ENCODE results near the gene ULK4.
"Not testable (repeated sequence)": the region's sequence is repeated elsewhere in the genome, so short reads cannot be mapped to it uniquely, and the experiment has no call there.

The ULK4 gene

DNA sequence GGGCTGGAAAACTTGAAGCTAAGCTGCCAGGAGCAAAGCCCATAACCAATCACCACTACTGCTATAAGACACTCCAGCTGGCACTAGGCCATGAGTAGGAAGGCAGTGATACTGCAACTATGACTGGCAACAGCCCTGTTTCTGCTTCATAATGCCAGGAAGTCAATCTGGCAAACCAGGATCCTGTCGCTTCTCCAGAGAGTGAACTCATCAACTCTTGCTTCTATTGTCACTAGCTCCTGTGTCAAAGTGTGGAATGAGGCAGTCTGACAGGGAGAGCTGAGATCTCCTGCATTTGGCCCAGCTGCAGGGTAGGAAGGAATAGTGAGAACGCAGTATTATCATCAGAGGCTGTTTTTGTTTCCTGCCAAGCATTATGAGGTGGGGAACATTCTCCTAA, 657.3 kb downstream of the ULK4 start:
- DNase-seq (ENCODE audit: low spot score): no peak

GRCh38 chr3:41302295-41302694, 659.6 kb downstream of the ULK4 start:
- DNase-seq (ENCODE audit: low spot score): no peak

DNA sequence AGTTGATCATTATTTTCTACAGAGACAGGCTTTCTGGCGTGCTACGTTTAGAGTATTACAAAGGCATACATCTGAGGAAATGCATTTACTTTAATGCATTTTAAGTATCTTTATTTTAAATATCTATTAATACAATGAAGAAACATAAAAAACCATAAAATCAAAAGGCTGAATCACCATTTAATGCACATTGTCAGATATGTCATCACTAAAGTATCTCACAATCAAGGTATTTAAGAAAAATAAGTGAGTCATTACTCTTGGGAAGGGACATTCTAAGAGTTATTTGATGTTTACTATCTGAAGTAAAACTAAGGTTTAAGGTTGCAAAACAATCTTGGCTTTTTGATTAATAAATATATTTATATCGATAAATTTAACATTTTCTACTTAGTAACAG, 660.4 kb downstream of the ULK4 start:
- no peak for DNase-seq (ENCODE audit: low spot score)

DNA sequence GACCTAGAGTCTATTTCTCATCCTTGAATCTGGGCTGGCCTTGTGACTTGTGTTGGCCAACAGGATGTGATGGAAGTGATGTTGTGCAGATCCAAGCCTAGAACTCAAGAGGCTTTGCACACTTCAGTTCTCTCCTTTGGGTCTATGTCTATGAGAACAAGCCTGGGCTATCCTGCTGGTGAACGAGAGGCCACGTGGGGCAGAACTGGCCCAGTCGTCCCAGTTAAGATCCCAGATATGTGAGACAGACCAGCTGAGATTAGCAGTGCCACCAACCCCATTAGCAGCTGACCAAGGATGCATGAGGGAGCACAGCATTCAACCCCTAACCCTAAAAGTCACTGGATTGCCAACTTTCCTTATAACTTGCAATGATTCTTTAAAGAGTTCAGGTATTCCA, 662.9 kb downstream of the ULK4 start:
- no peak for DNase-seq (ENCODE audit: low spot score)

DNA sequence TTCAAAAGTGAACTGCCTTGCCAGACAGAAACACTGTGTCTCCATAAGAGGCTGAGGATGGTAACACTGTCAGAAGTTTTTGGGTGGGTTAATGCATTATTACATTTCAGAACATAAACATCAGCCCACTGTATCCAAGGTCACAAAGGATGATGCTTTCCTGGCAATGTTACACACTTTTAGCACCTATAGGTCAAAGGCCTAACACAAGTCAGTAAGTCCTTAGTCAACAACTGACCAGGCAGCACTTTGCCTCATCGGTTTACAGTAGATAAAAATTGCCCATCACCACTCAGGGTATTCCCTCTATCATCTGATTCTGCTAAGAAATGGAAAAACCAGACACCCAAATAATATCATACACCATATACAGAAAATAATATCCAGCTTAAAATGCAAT, 664.2 kb downstream of the ULK4 start:
- DNase-seq (ENCODE audit: low spot score): no peak

DNA sequence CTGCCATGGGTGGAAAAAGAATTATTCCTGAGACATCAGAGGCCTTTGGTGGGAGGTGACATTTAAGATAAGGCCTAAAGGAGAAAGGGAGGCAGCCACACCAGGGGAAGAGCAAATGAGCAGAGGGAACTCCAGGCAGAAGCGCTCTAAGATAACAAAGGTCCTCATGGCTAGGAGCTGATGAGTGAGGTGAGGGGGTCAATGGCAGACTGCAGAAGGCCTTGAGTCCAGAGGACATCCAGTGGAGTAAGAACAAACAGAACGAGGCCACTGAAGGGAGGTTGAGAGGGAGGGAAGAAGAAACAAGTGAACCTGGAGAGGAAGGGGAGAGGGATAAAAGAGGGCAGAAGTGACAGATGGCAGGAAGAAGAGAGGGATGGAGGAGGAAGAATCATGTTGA, 665.3 kb downstream of the ULK4 start:
- no peak for DNase-seq (ENCODE audit: low spot score)

DNA sequence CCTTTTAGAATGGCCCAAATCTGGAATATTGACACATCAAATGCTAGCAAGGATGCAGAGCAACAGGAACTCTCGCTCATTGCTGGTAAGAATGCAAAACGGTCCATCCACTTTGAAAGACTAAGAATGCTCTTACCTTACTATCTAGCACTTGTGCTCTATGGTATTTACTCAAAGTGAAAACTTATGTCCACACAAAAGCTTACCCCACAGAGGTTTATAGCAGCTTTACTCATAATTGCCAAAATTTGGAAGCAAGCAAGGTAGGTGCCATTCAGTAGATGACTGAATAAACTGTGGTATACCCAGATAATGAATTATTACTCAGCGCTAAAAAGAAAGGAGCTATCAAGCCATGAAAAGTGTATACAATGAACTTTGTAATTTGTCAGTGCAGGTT, 666.2 kb downstream of the ULK4 start:
- DNase-seq (ENCODE audit: low spot score): no peak

GRCh38 chr3:41293169-41293681, 668.7 kb downstream of the ULK4 start:
- no peak for DNase-seq (ENCODE audit: low spot score)

GRCh38 chr3:41290736-41291135, 671.2 kb downstream of the ULK4 start:
- DNase-seq (ENCODE audit: low spot score): no peak

GRCh38 chr3:41290306-41290705, 671.6 kb downstream of the ULK4 start:
- no peak for DNase-seq (ENCODE audit: low spot score)

GRCh38 chr3:41288785-41289184, 673.1 kb downstream of the ULK4 start:
- no peak for DNase-seq (ENCODE audit: low spot score)

GRCh38 chr3:41286305-41286704, 675.6 kb downstream of the ULK4 start:
- no peak for DNase-seq (ENCODE audit: low spot score)

DNA sequence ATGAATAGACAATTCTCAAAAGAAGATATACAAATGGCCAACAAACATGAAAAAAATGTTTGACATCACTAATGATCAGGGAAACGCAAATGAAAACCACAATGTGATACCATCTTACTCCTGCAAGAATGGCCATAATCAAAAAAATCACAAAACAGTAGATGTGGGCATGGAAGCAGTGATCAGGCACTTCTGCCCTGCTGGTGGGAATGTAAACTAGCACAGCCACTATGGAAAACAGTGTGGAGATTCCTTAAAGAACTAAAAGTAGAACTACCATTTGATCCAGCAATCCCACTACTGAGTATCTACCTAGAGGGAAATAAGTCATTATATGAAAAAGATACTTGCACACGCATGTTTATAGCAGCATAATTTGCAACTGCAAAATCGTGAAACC, 677.0 kb downstream of the ULK4 start:
- DNase-seq (ENCODE audit: low spot score): not testable (repeated sequence)

DNA sequence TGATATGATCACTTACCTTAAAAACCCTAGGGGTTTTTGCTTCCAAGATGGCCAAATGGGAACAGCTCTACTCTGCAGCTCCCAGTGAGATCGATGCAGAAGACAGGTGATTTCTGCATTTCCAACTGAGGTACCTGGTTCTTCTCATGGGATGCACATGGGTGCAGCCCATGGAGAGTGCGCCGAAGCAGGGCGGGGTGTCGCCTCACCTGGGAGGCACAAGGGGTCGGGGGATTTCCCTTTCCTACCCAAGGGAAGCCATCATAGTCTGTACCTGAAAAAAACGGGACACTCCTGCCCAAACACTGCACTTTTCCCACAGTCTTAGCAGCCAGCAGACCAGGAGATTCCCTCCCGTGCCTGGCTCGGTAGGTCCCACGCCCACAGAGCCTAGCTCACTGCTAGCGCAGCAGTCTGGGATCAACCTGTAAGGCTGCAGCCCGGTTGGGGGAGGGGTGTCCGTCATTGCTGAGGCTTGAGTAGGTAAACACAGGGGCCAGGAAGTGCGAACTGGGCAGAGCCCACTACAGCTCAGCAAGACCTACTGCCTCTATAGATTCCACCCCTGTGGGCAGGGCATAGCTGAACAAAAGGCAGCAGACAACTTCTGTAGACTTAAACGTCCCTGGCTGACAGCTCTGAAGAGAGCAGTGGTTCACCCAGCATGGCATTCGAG, 684.0 kb downstream of the ULK4 start:
- no peak for DNase-seq (ENCODE audit: low spot score)

GRCh38 chr3:41276191-41276590, 685.7 kb downstream of the ULK4 start:
- no peak for DNase-seq (ENCODE audit: low spot score)

DNA sequence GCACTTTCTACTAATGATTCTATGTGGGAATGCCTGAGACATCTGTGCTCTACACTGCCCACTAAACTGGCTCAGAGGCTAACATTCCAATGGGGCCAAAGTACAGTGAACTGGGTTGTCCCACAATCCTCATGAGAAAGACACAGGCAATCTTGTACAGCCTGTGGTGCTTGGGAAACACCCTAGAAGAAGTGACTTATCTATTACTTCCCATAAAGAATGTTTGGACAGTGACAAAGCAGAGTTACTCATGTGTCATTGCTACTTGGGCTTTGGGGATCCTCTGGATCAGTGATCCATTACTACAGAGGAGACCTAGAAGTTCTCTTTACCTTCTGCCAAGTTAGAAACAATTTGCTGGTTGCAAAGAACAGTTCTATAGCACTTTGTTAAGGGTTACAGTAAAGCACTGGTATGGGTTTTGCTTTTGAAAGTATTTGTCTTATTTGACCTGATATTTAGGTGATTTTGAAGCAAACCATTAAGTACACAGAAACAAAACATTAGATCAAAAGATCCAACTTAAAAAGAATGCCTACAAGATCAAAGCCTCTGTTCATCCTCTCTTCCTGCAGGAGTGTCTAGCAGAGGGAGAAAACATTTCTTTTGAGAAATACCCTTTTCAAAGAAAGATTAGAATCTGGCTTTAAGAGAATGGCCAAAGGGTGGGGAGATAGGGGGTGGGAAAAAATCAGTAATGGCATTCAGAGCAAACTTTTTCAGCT, 686.8 kb downstream of the ULK4 start:
- DNase-seq (ENCODE audit: low spot score): peak; percentile 60

DNA sequence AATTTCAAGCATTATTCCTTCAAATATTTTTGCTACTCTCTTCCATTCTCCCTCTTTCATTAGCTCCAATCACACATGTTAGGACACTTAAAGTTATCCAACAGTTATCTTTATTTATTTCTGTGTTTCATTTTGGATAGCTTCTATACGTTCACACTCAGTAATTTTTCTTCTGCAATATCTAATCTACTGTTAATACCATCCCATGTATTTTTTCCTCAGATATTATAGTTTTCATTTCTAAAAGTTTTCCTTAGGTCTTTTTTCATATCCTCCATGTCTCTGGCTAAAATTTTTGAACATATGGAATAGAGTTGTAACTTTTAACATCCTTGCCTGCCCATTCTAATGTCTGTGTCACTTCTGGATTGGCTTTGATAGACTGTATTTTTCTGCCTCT, 689.2 kb downstream of the ULK4 start:
- DNase-seq (ENCODE audit: low spot score): no peak

DNA sequence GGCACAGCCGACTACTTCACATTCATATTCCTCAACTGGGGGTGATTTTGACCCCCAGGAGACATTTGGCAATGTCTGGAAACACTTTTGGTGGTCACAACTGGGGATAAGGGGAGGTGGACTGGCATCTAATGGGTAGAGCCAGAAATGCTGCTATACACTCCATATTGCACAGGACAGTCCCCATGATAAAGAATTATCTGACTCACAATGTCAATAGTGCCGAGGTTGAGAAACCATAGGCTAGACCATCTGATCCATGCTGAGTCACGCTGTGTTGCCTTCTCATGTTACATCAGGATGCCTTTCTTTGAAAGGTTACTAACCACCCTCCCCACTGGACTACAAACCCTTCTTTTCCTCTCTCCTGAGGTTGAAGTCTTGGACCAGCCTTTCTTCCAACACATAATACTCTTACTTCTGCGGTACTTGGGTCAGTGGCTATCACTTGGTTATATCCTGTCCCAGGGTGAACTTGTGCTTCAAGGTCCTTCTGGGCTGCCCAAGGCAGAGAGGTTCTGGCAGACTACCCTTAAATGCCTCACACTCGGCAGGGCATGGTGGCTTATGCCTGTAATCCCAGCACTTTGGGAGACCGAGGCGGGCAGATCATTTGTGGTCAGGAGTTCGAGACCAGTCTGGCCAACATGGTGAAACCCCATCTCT, 693.8 kb downstream of the ULK4 start:
- DNase-seq (ENCODE audit: low spot score): peak; percentile 72

- DNase-seq (ENCODE audit: low spot score): no peak
Measured at GRCh38 chr3:41265823-41266273, 696.1 kb downstream of the ULK4 start.

DNA sequence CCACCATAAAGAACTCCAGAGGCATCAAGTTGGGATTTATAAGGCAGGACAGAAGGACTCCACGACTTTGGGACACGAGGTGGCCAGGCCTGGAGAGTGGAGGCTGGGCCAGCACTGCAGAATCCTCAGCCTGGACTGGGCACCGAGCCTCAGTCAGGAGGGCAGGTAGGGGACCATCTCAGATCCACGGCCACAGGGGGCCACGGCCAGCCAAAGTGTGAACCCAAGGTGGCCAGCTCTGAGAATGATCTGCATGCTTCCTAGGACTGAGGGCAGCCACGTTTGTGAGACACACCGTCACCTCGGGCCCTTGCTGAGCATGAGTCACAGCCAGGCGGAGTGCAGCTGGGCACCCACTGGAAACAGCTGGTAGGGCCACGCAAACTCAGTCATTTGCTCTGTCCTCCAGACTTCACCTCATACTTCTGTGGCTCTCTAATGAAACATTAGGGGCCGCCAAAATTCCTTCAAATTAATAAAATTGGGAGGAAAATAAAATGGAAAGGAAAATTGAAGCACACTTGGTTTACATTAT, 696.8 kb downstream of the ULK4 start:
- no peak for DNase-seq (ENCODE audit: low spot score)

DNA sequence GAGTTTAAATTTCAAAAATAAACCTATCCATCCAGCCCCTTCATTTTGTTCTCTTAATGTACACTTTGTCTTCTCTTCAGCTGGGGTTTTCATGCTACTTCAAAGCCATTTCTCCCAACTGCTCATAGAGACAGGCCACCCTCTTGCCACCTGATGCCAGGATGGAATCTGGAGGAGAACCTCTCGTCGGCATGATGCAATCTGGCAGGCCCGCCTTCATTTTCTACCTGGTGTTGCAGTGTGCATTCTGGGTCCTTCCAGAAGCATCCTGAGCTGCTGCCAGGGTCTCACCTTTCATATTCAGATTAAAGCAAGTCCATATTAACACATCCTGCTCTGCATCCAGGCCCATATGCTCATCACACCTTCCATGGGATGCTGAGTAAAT, 701.8 kb downstream of the ULK4 start:
- DNase-seq (ENCODE audit: low spot score): no peak

DNA sequence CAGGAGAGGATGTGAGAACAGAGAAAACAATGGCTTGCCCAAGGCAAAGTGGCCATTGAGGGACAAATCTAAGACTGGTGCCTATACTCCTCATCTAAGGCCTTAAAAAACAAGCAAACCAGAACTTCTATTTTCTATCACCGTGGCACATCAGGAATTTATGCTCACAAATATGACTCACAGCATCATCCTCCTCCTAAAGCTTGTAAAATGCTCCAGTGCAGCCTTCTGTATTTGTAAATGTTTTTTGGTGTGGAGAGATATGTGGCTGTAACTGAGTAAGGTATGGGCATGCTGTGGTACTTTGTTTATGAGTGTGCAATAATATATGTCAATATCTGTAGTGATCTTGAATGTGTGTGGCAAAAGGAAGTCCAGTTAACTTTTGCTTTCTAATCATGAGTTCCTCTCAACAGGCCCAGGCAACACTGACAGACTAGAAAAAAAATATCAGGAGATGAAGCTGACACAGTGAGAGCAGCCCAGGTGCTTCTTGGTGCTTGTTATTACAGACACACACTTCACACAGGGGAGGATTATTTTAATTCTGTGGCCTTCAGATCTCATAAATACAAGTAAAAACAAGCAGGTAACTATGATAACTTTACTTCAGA, 702.3 kb downstream of the ULK4 start:
- DNase-seq (ENCODE audit: low spot score): no peak
